ENCODE results near the gene MAPK8IP3.
A peak's percentile ranks its signal among the peaks of the same experiment; 100 is the strongest.

The MAPK8IP3 gene

DNA sequence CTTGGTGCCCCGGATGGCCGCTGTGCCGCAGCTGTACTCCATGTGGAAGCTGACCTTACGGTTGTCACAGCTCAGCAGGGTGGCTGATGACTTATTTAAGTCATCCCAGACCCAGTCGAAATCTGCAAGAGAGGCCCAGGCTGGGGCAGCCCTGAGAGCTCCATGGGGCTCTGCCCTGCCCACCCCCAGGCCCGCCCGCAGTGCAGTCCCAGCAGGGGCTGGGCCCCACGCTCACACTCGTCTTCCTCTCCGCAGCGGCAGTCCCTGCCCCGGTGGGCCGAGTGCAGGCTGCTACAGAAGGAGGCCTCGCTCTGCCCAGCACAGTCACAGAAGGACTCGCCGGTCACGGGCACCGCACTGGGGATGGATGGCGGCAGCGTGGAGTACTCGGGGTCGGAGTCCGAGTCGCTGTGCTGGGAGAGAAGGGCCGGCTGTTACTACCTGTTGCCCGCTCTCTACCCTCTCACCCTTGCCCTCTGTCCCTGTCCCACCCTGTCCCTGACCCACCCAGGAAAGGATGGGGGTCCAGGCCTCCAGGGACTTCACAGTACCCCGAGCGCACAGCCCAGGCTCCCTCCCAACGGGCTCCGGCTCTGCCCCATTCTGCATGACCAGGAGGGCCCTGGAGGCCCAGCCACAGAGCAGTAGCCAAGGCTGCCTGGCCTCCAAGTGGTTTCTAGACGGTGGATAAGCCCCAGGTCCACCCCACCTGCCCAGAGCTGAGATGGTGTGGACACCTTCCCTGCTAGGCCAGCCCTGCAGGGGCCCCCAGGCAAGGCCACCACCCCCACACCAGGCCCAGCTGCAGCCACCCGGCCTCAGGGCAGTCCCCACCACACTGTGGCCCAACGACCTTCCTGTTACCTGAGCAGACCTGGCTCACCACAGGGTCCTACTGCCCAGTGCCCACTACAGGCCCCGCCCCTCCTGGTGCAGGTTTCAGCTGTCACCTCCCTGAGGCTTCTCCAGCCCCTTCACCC, 72.5 kb downstream of the MAPK8IP3 start:
- TF ChIP-seq, protein P1, sequence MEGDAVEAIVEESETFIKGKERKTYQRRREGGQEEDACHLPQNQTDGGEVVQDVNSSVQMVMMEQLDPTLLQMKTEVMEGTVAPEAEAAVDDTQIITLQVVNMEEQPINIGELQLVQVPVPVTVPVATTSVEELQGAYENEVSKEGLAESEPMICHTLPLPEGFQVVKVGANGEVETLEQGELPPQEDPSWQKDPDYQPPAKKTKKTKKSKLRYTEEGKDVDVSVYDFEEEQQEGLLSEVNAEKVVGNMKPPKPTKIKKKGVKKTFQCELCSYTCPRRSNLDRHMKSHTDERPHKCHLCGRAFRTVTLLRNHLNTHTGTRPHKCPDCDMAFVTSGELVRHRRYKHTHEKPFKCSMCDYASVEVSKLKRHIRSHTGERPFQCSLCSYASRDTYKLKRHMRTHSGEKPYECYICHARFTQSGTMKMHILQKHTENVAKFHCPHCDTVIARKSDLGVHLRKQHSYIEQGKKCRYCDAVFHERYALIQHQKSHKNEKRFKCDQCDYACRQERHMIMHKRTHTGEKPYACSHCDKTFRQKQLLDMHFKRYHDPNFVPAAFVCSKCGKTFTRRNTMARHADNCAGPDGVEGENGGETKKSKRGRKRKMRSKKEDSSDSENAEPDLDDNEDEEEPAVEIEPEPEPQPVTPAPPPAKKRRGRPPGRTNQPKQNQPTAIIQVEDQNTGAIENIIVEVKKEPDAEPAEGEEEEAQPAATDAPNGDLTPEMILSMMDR (IDR thresholded peaks at IDR 0.05; ENCODE audit: low read depth, low read length, missing control alignments) = no peak
- no peak for DNase-seq (ENCODE audit: low read depth)
- H3K4me3 ChIP-seq (ENCODE audit: low read depth, low read length) = no peak overlapping the region
- in situ Hi-C loops (cut with HindIII; ENCODE audit: low sequenced_read_pairs) = no loop called here

DNA sequence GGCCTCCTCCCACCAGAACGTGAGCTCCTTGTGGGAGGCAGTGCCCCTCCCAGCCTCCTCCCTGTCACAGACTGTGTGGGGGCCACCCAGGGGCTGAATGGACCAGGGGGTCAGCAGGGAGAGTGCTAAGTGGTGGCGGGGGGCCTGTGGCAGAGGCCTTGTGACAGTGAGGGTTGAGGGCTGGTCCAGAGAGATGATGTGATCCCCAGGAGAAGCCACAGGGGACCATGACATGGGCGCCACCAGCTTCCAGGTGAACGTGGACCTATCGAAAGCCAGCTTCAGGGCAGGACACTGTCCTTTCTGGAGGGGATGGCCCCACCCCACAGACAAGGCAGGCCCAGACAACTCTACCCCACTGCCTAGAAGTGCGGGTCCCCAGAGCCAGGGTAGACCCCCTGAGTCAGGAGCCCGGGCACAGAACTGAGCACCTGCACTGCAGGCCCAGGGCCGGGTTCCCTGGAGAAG, 73.3 kb downstream of the MAPK8IP3 start:
- in situ Hi-C loops (cut with HindIII; ENCODE audit: low sequenced_read_pairs) = no loop called here
- TF ChIP-seq, protein P1 (IDR thresholded peaks at IDR 0.05; ENCODE audit: low read depth, low read length, missing control alignments) = no peak
- no peak overlapping the region for H3K4me3 ChIP-seq (ENCODE audit: low read depth, low read length)
- DNase-seq (ENCODE audit: low read depth) = no peak

DNA sequence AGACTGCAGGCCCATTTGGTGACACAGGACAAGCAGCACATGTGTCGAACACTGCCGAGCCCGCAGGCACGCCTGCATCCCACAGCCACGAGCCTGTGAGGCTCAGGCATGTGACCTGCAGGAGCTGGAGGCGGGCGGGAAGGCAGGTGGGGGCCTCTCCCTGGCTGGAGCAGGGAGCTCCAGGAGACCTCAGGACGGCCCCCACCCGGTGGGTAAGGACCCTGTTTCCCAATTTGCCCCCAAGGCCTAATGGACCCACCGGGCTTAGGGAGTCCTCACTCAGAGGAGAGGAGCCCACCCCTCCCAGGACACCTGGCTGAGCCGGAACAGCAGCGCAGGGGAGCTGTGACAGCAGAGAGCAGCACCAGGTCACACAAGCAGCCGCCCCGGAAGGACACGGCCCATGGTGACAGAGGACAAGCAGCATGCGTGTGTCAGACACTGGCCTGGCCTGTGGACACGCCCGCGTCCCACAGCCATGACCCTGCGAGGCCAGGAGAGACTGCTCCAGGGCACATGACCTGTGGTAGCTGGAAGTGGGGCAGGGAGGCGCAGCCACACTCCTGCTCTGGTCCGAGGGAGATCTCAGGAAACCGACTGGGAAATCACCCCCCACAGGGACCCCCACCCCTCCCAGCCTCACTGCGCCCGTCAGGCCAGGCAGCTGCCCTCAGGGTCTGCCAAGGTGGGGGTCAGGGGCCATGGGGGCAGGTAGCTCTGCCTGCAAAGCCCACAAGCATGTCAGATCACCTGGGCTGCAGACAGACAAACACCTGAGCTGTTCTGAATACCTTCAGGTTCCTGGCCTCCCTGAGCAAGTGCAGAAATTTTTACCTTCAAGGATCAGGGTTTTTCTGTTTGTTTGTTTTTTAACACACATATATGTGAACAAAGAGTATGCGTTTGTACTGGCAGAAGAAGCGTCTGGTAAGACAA, 74.0 kb downstream of the MAPK8IP3 start:
- in situ Hi-C loops (cut with HindIII; ENCODE audit: low sequenced_read_pairs) = no loop called here
- H3K4me3 ChIP-seq (ENCODE audit: low read depth, low read length) = no peak overlapping the region
- TF ChIP-seq, protein P1 (IDR thresholded peaks at IDR 0.05; ENCODE audit: low read depth, low read length, missing control alignments) = no peak
- DNase-seq (ENCODE audit: low read depth) = no peak

DNA sequence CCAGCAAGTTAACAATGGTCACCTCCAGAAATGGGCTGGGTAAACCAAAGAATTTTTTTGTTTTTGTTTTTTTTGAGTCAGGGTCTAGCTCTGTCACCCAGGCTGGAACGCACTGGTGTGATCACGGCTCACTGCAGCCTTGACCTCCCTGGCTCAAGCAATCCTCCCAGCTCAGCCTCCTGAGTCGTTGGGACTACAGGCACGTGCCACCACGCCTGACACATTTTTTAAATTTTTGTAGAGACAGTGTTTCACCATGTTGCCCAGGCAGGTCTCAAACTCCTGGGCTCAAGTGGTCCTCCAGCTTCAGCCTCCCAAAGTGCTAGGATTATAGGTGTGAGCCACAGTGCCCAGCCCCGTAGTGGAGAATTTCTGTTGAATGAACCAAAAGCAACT, 74.7 kb downstream of the MAPK8IP3 start:
- no peak for DNase-seq (ENCODE audit: low read depth)
- TF ChIP-seq, protein P1 (IDR thresholded peaks at IDR 0.05; ENCODE audit: low read depth, low read length, missing control alignments) = no peak
- in situ Hi-C loops (cut with HindIII; ENCODE audit: low sequenced_read_pairs) = no loop called here
- no peak overlapping the region for H3K4me3 ChIP-seq (ENCODE audit: low read depth, low read length)

DNA sequence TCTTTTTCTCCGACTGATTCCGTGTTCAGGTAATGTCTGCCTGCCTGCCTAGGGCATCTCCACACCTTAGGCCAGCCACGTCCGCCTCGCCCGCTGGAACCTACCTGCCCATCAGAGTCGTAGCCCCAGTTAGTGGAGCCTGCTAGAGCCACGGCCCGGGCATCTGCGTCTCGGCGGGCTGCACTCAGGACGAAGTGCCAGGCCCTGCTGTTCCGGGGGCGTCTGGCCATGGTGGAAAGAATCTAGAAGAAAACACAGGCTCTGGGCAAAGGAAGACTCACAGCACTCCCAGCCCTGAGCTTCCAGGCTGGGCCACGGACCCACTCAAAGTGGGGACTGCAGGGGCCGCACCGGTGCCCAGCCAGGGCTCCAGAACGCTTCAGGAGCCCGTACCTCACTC, 75.3 kb downstream of the MAPK8IP3 start:
- TF ChIP-seq, protein P1 (IDR thresholded peaks at IDR 0.05; ENCODE audit: low read depth, low read length, missing control alignments) = no peak
- H3K4me3 ChIP-seq (ENCODE audit: low read depth, low read length) = peak overlapping the region; percentile 61
- in situ Hi-C loops (cut with HindIII; ENCODE audit: low sequenced_read_pairs) = no loop called here

DNA sequence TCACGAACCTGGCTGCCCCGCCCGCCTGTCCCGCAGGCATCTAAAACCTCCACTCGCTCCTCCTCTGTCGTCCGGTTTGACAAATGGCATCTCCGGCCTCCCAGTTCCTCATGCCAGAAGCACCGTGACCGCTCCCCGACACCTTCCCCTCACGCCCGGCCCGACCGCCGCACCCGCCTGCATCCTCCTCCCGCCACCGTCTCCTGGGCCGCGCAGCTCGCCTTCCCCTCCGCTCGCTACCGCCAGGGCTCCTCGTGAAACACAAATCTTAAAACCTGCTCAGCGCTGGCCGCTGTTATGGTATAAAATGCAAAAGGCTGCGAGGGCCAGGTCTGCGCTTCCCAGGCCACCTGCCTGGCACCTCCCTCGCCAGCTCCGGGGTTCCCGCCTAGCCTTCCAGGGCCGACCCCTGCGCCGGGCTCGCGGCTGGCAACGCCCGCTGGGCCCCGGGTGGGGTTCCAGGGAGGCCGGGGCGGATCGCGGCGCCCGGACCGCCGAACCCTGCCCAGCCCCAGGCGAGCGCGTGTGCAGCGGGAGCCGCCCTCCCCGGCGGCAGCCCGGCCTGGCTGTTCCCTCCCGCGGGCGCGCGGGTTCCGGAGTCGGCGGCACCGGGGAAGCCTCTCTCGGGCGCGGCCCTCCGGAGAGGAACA, 75.9 kb downstream of the MAPK8IP3 start:
- no peak for DNase-seq (ENCODE audit: low read depth)
- in situ Hi-C loops (cut with HindIII; ENCODE audit: low sequenced_read_pairs) = no loop called here
- peak overlapping the region; percentile 61 for H3K4me3 ChIP-seq (ENCODE audit: low read depth, low read length)
- TF ChIP-seq, protein P1 (IDR thresholded peaks at IDR 0.05; ENCODE audit: low read depth, low read length, missing control alignments) = no peak

More for the DNA sequence above, 75.3 kb downstream of the MAPK8IP3 start:
- DNase-seq (ENCODE audit: low read depth) = no peak
